RWPE1 (cell line): Measurements from ENCODE around the gene MMRN2.
"Not testable (repeated sequence)": the region's sequence is repeated elsewhere in the genome, so short reads cannot be mapped to it uniquely, and the experiment has no call there.

ENCODE experiments used
- CTCF ChIA-PET: fragments of 350-600 bp; sonication (Branson Sonifier 250); formaldehyde crosslinking; extraction: SDS; loops from one replicate; lab custom pipeline; 2021; lab: Yijun Ruan, JAX
- POLR2A ChIA-PET: fragments of 400-600 bp; formaldehyde crosslinking; extraction: SDS; loops from one replicate; lab custom pipeline; 2020; ENCODE audit warnings: antibody characterized with exemption; ENCODE audit not compliant: low non-redundant PET; lab: Yijun Ruan, JAX
- DNase-seq: peaks from one replicate; pipeline ENCODE4 v3.0.0; 2012; ENCODE audit warnings: low spot score
- H3K27ac ChIP-seq: fragments of 450-650 bp; 2 replicates; pipeline ENCODE4 v1.5.1; 2017
- TF ChIP-seq, protein P1 (sequence below): fragments of 450-650 bp; conservative IDR thresholded peaks from 2 replicates; pipeline ENCODE4 v1.5.1; 2017; ENCODE audit warnings: low read depth, mild to moderate bottlenecking

MMRN2 gene

DNA sequence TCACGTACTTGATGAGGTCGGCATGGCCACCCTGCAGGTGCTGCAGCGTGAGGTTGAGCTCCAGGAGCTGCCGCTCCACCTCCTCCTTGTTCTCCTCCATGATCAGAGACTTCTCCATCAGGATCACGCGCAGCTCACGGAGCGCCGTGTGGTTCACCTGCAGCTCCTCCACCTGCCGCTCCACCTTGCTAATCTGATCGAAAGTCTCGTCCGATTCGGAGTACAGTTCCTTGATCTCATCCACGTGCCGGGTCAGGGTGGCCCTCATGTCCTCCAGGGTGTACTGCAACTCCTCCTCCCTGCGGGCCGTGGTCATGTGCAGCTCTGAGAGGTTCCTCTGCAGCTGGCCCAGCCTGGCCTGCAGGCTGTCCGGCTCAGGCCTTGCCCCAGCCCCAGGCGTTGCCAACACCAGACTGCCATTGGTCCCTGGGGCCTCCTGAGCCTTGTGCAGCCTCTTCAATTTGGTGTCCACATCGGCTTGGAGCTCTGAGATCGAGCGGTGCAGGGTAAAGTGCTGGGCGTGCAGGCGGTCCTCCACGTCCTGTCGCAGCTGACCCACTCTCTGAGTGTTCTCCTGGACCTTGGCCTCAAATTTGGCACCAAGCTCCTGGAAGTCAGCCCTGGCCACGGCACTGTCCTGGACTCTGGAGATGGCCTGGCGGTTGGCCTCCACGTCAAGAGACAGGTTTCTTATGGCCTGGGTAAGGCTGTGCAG, 13.9 kb downstream of the MMRN2 start:
- no peak for DNase-seq
- TF ChIP-seq, protein P1, sequence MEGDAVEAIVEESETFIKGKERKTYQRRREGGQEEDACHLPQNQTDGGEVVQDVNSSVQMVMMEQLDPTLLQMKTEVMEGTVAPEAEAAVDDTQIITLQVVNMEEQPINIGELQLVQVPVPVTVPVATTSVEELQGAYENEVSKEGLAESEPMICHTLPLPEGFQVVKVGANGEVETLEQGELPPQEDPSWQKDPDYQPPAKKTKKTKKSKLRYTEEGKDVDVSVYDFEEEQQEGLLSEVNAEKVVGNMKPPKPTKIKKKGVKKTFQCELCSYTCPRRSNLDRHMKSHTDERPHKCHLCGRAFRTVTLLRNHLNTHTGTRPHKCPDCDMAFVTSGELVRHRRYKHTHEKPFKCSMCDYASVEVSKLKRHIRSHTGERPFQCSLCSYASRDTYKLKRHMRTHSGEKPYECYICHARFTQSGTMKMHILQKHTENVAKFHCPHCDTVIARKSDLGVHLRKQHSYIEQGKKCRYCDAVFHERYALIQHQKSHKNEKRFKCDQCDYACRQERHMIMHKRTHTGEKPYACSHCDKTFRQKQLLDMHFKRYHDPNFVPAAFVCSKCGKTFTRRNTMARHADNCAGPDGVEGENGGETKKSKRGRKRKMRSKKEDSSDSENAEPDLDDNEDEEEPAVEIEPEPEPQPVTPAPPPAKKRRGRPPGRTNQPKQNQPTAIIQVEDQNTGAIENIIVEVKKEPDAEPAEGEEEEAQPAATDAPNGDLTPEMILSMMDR: no peak
- H3K27ac ChIP-seq: no peak overlapping the region
- POLR2A ChIA-PET: interaction anchor here (0.7 kb wide), 1 partner anchor 23 kb away, joined by 3 read pairs; no protein-coding TSS in a partner anchor
- CTCF ChIA-PET: interaction anchor here (1.5 to 1.8 kb wide), 3 partner anchors 17 to 23 kb away, joined by 5 to 7 read pairs (median 6); no protein-coding TSS in a partner anchor

DNA sequence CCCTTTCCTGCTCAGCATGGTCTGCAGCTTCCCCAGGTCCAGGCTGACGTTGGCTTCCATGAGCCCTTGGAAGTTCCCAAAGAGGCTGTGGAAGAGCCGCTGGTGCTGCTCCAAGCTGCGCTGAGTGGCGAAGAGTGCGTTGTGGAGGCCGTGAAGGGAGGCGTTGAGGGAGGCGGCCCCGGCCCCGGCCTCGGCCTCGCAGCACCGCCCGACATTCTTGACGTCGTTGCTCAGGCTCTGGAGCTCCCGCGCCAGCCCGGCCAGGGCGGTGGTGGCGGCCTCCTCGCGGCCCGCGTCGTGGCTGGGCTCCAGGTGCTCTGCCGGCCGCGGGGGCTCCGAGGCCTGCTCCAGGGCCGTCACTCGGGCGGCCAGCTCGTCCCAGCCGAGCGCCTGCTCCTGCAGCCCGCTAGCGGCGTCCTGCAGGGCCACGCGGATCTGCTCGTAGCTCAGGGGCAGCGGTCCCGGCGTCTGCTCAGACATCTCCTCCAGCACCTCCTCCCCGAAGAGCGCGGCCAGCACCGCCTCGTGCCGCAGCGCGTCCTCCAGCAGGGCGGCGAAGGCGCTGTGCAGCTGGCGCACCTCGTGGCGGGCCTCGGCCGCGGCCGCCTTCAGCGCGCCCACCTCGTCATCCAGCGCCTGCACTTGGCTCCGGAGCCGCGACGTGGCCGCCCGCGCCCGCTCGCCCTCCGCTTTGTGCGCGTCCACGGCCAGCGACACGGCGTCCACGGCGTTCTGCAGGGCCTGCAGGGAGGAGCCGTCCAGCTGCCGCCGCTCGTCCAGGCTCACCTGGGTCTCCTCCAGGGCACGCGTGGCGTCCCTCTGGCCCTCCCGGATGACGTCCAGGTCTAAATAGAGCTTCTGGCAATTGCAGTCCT, 14.7 kb downstream of the MMRN2 start:
- ChIA-PET POLR2A (interaction anchor here (0.6 to 0.7 kb wide), 2 partner anchors 24 to 180 kb away, joined by 3 to 6 read pairs; no protein-coding TSS in a partner anchor), CTCF (interaction anchor here (0.6 to 1.8 kb wide), 4 partner anchors 14 to 37 kb away, joined by 3 to 7 read pairs (median 4); no protein-coding TSS in a partner anchor)
- DNase-seq: no peak
- TF ChIP-seq, protein P1: no peak
- no peak overlapping the region for H3K27ac ChIP-seq

DNA sequence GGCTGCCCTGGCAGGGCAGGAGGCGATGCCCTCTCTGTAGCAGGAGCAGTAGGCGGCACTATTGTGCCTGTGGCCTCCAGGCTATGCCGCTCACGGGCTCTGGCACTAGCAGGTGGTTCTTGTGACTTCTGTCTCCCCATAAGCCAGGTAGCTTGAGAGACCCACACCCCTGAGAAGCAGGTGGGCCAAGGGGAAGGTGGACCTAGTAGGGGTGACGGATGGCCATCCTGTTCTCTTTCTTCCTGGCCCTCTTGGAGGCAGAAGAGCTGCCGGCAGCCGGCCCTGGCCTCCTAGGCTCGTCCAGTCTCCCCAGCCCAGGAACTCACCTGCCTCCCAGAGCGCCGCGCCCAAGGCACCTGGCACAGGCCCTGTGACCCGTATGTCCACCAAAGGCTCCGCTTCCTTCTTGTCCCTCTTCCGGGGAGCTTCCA, 15.4 kb downstream of the MMRN2 start:
- H3K27ac ChIP-seq: no peak overlapping the region
- ChIA-PET POLR2A (interaction anchor here (0.6 kb wide), 1 partner anchor 180 kb away, joined by 6 read pairs; no protein-coding TSS in a partner anchor), CTCF (interaction anchor here (0.6 to 1.8 kb wide), 4 partner anchors 14 to 36 kb away, joined by 3 to 7 read pairs (median 4); no protein-coding TSS in a partner anchor)
- TF ChIP-seq, protein P1: no peak
- DNase-seq: no peak

DNA sequence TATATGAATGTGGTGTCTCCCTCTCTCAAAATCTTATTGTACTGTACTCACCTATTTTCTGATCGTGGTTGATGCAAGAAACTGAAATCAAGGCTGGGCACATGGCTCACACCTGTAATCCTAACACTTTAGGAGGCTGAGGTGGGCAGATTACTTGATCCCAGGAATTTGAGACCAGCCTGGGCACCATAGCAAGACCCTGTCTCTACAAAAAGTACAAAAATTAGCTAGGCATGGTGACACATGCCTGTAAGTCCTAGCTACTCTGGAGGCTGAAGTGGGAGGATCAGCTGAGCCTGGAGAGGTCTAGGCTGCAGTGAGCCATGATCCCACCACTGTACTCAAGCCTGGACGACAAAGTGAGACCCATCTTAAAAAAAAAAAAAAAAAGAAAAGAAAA, 16.0 kb downstream of the MMRN2 start:
- ChIA-PET POLR2A (no interaction called here), CTCF (interaction anchor here (0.8 to 2.1 kb wide), 2 partner anchors 19 to 28 kb away, joined by 4 to 18 read pairs; no protein-coding TSS in a partner anchor)
- H3K27ac ChIP-seq: no peak overlapping the region
- no peak for DNase-seq
- TF ChIP-seq, protein P1: no peak

DNA sequence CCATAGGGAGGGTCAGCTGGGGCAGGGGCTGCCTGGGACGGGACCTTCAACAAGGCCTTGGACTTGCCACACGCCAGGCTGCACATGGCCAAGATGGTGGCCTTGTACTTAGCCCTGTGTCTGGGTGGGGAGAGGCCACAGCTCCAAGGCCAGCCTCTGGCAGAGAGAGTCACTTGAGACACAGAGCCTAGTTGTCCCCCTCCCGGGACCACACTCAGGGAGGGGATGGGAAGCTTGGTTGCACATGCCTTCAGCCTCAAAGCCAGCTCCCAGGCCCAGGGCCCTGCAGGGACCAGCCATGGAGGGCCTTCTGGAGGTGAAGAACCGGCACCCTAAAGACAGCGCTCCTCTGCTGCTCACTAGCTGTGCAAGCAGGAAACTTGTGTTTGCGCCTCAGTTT, 16.7 kb downstream of the MMRN2 start:
- no peak overlapping the region for H3K27ac ChIP-seq
- ChIA-PET CTCF (interaction anchor here (0.6 to 2.1 kb wide), 3 partner anchors 17 to 29 kb away, joined by 4 to 18 read pairs (median 5); partner anchors contain the start of gene SNCG), POLR2A (no interaction called here)
- DNase-seq: no peak
- TF ChIP-seq, protein P1: no peak

DNA sequence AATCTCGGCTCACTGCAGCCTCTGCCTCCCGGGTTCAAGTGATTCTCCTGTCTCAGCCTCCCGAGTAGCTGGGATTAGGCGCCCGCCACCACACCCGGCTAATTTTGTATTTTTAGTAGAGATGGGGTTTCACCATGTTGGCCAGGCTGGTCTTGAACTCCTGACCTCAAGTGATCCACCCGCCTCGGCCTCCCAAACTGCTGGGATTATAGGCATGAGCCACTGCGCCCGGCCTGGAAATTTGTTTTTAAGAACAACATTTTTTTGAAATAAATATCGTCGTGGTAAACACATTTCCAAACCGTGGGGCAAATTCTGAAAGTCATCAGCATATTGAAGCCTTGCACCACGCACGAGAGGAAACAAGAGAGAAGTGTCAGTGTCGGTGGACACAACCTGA, 17.3 kb downstream of the MMRN2 start:
- DNase-seq, POLR2A ChIA-PET: not testable (repeated sequence)
- H3K27ac ChIP-seq: peak overlapping the region; percentile 15; the same call in 1 of the 2 replicates
- CTCF ChIA-PET: interaction anchor here (0.5 to 2.1 kb wide), 6 partner anchors 18 to 234 kb away, joined by 3 to 18 read pairs (median 6); partner anchors contain the start of genes ADIRF and SNCG
